Umbilical cord (tissue), 2 donors: ENCODE results near the gene SASS6. TPM values are rescaled to one million over a fixed set of nuclear protein-coding genes. Genes with fewer than 3 reads are reported as not detected.
A peak's percentile ranks its signal among the peaks of the same experiment; 100 is the strongest.

Experiments used
- DNase-seq: peaks from one replicate; pipeline ENCODE4 v3.0.0-alpha.2; 2015; ENCODE audit warnings: low spot score
- total RNA-seq: library from RNA; depleted of rRNA; stranded (reverse); fragments of >200 nt; gene quantifications from one replicate; pipeline ENCODE4 v1.2.3, GENCODE V29; 2014; ENCODE audit warnings: low replicate concordance; ENCODE audit not compliant: insufficient read depth

SASS6 gene, protein sequence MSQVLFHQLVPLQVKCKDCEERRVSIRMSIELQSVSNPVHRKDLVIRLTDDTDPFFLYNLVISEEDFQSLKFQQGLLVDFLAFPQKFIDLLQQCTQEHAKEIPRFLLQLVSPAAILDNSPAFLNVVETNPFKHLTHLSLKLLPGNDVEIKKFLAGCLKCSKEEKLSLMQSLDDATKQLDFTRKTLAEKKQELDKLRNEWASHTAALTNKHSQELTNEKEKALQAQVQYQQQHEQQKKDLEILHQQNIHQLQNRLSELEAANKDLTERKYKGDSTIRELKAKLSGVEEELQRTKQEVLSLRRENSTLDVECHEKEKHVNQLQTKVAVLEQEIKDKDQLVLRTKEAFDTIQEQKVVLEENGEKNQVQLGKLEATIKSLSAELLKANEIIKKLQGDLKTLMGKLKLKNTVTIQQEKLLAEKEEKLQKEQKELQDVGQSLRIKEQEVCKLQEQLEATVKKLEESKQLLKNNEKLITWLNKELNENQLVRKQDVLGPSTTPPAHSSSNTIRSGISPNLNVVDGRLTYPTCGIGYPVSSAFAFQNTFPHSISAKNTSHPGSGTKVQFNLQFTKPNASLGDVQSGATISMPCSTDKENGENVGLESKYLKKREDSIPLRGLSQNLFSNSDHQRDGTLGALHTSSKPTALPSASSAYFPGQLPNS
- total RNA-seq: 1.7 TPM

DNA sequence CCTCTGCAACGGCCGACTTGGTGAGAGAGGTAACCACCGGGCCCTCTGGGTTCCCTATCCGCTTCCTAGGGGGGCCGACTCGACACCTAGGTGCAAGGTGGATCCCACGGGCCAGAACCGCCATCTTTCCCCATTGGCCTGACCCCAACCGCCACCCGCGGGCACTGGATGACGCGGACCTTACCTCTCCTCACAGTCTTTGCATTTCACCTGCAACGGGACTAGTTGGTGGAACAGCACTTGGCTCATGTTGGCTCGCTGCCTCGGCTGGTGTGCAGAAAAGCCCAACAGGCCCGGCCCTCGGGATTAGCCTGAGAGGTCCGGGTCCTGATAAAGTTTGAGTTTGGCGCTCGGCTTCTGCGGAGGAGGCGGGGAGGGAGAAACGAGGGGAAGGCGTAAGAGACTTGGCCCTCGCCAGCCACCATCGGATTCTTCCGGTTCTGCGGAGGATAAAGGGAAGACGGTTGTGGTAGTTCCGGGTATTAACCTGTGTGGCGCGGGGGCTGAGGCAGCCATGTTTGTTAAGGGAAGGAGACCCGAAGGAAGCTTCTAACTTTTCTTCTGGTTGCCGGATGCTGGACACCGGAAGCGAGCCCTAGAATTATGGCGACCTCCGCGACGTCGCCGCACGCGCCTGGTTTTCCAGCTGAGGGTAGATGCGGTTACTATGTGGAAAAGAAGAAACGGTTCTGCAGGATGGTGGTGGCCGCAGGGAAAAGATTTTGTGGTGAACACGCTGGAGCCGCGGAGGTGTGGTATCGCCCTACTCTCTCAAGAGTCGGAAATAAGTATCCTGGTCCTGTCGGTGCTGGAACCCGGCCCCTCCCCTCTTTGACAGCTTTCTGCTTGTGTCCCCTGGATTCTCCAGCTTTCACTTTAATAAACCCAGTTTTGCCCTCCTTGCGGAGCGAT is at the start of gene SASS6, which contains the start of gene TRMT13:
SASS6 (minus strand) TSS at position 365 of the 912 bp plus-strand sequence; CDS start at position 249, 116 bp downstream.
TRMT13 (plus strand) TSS at position 598 of the 912 bp plus-strand sequence; CDS start at position 604, 6 bp downstream.
- peak; percentile 99 for DNase-seq

- peak; percentile 19 for DNase-seq
These were observed 45.4 kb upstream of the SASS6 start, which contains the start of gene LRRC39 for GRCh38 chr1:100178091-100178490. TSS of gene LRRC39 (minus strand) at chr1:100178256. CDS start at chr1:100168516, 9,740 bp downstream.

GRCh38 chr1:100177295-100178041 is 44.7 kb upstream of the SASS6 start:
- no peak for DNase-seq

DNA sequence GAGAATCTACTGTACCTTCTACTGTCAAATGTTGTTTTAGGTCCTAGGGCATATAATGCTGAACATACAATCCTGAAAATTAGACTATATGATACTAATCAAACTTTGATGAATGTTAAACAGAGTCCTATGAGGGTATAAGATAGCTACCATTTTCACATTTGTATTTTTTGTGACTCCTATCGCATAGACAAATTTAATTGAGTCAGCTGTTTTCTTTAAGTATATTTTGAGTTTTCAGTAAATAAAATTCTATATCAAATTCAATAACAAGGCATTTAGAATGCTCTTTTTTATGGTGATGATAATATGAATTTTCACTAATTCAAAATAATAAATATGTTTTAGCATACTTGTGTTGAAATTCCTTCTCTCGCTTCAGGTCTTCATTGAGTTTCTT is 35.3 kb upstream of the SASS6 start:
- no peak for DNase-seq

- no peak for DNase-seq
These were observed 32.0 kb upstream of the SASS6 start for GRCh38 chr1:100164702-100165101.

GRCh38 chr1:100164216-100164615 is 31.5 kb upstream of the SASS6 start:
- DNase-seq: peak; percentile 18

DNA sequence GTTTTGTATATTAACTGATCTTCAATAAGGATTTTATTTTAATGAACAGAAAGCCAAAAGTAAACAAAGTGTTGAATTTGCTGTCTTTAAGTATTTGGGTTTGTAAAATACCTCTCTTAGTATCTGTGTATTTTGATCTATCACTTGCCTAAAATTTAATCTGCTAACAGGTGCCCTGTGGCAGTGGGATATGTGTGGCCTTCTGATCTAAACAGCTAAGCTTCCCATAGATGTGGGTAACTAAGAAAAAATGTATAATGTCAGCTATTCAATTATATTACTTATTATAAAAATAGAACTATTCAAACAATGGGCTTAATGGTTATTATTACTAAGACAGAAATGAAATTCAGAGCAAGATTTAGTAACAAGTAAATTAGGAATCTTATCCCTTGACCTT is 30.2 kb upstream of the SASS6 start:
- DNase-seq: no peak

GRCh38 chr1:100152271-100152670 is 19.5 kb upstream of the SASS6 start:
- DNase-seq: no peak

DNA sequence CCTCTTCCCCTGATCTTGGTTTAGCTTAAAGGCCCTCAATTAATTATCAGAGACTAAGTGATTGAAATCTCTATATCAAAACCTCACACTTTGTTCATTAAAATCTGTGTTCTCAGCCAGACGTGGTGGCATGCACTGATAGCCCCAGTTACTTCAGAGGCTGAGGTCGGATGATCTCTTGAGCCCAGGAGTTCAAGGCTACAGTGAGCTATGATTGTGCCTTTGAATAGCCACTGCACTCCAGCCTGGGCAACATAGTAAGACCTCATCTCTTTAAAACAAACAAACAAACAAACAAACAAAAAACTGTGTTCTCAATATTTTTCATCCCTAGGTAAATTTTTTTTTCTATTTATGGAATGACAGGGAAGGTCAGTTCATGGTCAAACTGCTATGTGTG is 18.9 kb upstream of the SASS6 start:
- no peak for DNase-seq

DNA sequence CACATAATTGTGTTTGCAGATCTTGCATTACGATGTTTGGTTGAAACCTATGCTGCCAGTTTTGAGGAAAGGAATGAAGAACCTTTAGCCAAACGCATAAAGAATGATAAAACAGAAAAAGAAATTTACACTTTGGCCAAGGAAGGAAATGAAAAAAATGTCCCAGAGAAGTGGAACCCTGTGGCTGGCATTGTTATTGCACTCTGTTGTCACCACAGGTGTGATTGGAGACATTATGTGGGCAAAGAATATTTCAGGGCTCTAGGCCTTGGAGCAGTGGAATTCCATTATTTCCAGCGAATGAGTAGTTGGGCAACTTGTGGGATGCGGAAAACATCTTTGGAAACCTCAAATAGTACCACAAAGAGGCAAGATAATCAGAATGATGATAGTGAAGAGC is 15.1 kb upstream of the SASS6 start:
- DNase-seq: no peak

DNA sequence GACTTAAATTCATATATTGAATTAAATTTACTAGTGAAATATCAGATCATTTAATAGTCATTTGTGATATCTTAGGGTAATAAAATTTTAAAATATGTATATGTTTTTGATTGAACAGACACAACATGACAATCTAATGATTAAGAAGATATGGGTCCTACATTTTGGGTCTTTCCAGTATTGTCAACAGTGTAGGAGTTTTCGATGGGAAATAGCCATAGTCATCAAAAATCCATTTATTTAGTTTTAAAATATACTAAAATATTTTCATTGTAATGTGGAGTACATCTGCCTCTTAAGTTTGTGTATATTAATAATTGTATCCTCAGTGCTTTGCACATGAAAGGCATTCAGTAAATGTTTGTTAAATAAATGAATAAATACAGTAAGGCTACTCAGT is 14.2 kb upstream of the SASS6 start:
- no peak for DNase-seq

DNA sequence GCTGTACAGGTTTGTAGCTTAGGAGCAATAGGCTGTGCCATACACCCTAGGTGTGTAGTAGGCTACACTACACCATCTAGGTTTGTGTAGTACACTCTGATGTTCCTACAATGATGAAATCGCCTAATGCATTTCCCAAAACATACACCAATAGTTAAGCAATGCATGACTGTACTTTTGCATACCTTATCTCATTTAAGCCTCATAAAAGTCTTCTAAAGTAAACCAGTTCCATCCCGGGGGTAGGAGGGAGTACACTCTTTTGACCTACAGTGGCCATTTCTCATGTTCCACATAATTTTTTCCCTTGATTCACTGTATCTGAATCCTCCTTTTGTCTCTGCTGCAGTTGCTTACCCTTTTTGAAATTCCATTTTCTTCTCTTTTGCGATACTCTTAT is 12.4 kb upstream of the SASS6 start:
- DNase-seq: no peak

GRCh38 chr1:100142343-100142742 is 9.6 kb upstream of the SASS6 start:
- no peak for DNase-seq

DNA sequence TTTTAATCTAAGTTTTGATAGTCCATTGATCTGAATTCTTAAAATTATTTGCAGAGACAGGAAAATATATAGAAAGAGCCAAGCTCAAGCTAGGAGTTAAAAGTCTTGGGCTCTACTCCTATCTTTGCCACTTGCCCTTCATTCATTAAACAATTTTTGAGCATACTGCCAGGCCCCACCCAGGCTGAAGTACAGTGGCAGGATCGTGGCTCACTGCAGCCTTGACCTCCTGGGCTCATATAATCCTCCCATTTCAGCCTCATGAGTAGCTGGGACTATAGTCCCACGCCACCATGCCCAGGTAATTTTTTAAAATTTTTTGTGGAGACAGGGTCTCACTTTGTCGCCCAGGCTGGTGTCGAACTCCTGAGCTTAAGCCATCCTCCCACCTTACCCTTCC is 8.5 kb upstream of the SASS6 start:
- no peak for DNase-seq

GRCh38 chr1:100137602-100138001 is 4.9 kb upstream of the SASS6 start:
- no peak for DNase-seq

DNA sequence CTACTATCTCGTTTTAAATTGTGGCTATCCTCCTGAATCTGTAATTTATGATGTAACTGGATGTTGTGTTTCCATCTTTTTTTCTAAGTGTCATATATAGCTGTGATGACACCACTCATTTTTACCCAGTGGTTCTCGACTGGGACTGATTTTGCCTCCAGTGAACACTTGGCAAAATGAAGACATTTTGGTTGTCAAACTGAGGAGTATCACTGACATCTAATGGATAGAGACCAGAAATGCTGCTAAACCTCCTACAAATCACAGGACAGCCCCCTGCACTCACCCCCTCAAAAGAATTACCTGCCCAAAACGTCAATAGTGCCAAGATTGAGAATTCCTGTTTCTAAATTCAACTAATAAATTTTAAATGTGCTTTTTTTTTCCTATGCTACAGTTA is 2.1 kb upstream of the SASS6 start:
- no peak for DNase-seq

- DNase-seq: no peak
These were observed 1.1 kb downstream of the SASS6 start for GRCh38 chr1:100131623-100132022.

GRCh38 chr1:100130552-100131077 is 2.1 kb downstream of the SASS6 start:
- no peak for DNase-seq

DNA sequence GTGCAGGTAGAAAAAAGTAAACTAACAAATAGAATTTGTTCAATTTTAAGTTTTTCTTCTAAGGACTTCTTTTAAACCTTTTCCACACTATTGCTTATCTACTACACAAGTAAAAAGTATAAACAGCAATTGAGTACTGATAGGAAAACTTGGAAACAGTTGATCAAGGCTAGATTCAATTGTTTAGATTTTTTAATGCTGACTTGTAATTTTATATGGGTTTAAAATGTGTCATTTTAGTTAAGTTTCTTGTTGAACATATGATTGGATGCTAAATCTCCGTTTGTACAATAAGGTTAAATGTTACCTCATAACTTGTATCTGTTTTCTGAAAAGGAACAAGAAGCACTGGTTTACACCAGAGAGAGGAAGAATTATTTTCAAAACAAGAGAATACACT is 5.5 kb downstream of the SASS6 start:
- DNase-seq: no peak

GRCh38 chr1:100122177-100122576 is 10.6 kb downstream of the SASS6 start:
- no peak for DNase-seq

- no peak for DNase-seq
These were observed 17.2 kb downstream of the SASS6 start for GRCh38 chr1:100115524-100115923.
